Head of caudate nucleus (tissue), 42 donors: Measurements from ENCODE around the gene MEPCE.
A peak's percentile ranks its signal among the peaks of the same experiment; 100 is the strongest.
"Not testable (repeated sequence)": the region's sequence is repeated elsewhere in the genome, so short reads cannot be mapped to it uniquely, and the experiment has no call there.

Source experiments
- DNase-seq, 42 donors: peaks; one replicate each; pipeline versions ENCODE4 v3.0.0 to v3.0.0-alpha.2; 2020 to 2021; ENCODE audit warnings: mixed read lengths in 7 of 42
- intact Hi-C: fragments of 100-400 bp; cut with DNase I; formaldehyde crosslinking; loops from one replicate; pipeline ENCODE4 v1.15.0; 2022

Gene MEPCE

DNA sequence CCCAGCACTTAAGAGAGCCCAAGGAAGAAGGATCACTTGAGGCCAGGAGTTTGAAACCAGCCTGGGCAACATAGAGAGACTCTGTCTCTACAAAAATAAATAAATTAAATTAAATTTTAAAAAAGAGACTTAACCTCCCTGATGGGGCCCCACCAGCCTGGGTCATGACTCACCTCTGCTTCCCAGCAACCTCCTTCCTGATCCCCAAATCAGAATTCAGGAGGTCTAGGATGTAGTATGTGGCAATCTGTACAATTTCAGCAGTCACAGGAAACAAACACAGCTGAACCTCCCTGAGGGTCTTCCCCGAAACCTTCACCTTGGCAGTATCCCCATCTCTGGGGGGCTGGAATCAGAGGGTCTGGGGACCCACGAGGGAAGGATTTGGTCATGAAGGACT lies 16.4 kb downstream of the MEPCE start:
- intact Hi-C loops = no loop called here
- no peak for DNase-seq

DNA sequence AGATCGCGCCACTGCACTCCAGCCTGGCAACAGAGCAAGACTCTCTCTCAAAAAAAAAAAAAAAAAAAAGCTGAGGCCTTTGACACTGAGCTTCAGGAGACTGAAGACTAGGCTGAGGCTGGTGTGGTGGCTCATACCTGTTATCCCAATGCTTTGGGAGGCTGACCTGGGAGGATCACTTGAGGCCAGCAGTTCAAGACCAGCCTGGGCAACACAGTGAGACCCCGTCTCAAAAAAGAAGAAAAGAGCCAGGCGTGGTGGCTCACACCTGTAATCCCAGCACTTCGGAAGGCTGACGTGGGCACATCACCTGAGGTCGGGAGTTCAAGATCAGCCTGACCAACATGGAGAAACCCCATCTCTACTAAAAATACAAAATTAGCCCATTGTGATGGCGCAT lies 17.7 kb downstream of the MEPCE start:
- DNase-seq, intact Hi-C loops: not testable (repeated sequence)

DNA sequence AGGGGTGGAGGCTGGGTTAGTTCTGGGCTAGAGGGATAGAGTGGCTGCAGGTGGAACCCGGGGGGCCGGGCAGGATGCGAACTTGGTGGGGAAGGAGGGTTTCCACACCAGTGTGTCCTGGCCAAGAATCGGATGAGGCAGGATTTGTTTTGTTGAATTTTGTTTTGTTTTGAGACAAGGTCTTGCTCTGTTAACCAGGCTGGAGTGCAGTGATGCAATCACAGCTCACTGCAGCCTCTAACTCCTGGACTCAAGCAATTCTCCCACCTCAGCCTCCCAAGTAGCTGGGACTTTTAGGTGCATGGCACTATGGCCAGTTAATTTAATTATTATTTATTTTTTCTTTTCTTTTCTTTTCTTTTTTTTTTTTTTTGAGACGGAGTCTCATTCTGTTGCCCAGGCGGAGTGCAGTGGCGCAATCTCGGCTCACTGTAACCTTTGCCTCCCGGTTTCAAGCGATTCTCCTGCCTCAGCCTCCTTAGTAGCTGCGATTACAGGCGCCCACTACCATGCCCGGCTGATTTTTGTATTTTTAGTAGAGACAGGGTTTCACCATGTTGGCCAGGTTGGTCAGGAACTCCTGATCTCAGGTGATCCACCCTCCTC lies 19.7 kb downstream of the MEPCE start:
- DNase-seq = no peak
- intact Hi-C loops = no loop called here

DNA sequence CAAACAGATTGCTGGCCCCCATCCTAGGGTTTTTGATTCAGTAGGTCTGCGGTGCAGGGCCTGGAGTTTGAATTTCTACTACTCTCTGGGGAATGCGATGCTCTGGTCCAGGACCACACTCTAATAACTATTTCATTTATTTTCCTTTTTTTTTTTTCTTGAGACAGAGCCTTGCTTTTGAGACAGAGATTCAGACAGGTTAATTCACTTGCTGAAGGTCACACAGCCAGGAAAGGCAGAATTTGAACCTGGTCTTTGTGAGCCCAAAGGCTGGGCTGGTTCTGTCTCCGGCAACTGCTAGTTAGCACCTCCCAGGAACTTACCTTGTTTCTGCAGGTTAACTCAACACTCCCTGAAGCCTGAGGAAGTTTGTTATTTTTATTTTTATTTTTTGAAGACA lies 22.9 kb downstream of the MEPCE start:
- intact Hi-C loops = no loop called here

DNA sequence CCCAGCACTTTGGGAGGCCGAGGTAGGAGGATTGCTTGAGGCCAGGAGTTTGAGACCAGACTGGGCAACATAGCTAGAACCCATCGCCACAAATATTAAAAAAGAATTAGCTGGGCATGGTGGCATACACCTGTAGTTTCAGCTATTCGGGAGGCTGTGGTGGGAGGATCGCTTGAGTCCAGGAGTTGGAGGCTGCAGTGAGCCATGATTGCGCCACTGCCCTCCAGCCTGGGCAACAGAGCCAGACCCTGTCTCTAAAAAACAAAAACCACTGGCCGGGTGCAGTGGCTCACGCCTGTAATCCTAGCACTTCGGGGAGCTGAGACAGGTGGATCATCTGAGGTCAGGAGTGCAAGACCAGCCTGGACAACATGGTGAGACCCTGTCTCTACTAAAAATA lies 24.2 kb downstream of the MEPCE start:
- intact Hi-C loops, DNase-seq: not testable (repeated sequence)

More for the DNA sequence above, 22.9 kb downstream of the MEPCE start:
- no peak for DNase-seq

DNA sequence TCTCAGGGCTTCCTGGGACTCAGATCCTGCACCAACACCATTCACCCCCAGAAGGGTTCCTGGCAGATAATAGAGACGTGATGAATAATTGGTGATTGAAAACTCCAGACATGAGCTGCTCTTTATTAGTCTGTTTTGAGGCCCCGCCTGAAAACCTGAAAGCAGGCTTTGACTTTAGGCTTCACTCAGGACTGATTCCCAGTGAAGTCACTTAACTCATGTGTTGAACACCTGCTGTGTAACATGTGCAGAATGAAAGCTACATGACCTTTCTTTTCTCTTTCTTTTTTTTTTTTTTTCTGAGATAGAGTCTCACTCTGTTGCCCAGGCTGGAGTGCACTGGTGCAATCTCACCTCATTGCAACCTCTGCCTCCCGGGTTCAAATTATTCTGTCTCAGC lies 25.6 kb downstream of the MEPCE start:
- no peak for DNase-seq
- intact Hi-C loops = no loop called here

DNA sequence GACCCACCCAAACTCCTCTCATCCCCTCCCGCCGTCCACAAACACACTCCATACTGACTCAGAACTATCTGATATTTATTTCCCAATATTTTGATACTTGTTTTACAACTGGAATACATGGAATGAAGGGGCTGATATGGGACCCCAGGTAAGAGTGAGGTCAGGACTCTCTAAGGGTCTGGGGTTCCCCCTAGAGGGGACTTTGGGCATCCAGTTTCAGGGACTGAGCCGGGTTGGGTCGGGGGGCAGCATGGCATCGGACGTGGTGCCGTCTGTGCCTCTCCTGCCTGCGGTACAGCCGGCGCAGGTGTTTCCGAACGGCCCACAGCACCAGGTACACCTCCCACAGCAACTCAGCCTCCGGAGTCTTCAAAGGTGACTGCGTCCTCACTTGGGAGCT lies 26.9 kb downstream of the MEPCE start:
- intact Hi-C loops = no loop called here
- DNase-seq = no peak

DNA sequence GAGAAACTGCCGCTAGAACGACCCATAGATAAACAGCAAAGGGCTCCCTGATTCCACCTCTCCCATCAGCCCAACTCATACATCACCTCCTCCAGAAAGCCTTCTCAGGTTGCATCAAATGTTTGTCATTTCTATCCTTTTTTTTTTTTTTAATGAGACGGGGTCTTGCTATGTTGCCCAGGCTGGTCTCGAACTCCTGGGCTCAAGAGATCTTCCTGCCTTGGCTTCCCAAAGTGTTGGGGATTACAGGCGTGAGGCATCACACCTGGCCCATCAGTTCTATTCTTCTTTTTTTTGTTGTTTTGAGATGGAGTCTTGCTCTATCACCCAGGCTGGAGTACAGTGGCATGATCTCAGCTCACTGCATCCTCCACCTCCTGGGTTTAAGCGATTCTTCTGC lies 27.4 kb downstream of the MEPCE start:
- intact Hi-C loops = no loop called here
- DNase-seq = no peak

DNA sequence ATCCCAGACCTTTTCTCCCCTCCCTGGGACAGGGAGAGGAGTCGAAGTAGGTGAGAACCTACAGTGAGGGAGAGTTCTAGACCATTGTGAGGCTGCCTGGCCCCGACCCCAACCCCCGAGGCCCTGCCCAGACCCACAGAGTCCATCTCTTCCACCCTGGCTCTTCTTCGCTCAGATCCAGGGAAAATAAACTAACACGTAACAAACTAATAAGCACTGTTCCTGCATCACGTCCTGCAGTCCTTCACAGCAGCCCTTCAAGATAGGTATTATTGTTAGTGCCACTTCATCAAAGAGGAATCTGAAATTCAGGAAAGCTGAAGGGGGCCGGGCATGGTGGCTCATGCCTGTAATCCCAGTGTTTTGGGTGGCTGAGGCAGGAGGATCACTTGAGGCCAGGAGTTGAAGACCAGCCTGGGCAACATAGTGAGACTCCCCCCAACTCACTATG lies 34.6 kb downstream of the MEPCE start, which contains the start of gene SPACDR:
TSS of gene SPACDR (minus strand) at position 51 of the 451 bp plus-strand sequence. CDS start 235 bp downstream, outside the sequence.
- intact Hi-C loops = no loop called here
- DNase-seq = no peak

DNA sequence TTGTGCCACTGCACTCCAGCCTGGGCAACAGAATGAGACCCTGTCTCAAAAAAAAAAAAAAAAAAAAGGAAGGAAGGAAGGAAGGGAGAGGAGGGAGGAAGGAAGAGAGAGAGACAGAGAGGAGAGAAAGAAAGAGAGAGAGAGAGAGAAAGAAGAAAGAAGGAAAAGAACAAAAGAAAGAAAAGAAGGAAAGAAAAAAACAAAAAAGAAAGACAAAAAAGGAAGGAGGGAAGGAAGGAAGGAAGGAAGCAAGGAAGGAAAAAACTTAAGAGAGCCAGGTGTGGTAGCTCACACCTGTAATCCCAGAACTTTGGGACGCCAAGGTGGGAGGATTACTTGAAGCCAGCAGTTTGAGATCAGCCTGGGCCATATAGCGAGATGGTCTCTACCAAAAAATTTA lies 35.2 kb downstream of the MEPCE start:
- DNase-seq = no peak
- intact Hi-C loops = no loop called here

DNA sequence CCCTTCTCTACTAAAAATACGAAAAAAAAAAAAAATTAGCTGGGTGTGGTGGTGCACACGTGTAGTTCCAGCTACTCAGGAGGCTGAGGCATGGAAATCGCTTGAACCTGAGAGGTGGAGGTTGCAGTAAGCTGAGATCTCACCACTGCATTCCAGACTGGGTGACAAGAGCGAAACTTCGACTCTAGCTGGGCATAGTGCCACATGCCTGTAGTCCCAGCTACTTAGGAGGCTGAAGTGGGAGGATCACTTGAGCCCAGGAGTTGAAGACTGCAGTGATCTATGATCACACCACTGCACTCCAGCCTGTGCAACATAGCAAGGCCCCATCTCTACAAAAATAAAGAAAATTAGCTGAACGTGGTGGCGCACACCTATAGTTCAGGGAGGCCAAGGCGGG lies 35.7 kb downstream of the MEPCE start:
- intact Hi-C loops = no loop called here
- no peak for DNase-seq

DNA sequence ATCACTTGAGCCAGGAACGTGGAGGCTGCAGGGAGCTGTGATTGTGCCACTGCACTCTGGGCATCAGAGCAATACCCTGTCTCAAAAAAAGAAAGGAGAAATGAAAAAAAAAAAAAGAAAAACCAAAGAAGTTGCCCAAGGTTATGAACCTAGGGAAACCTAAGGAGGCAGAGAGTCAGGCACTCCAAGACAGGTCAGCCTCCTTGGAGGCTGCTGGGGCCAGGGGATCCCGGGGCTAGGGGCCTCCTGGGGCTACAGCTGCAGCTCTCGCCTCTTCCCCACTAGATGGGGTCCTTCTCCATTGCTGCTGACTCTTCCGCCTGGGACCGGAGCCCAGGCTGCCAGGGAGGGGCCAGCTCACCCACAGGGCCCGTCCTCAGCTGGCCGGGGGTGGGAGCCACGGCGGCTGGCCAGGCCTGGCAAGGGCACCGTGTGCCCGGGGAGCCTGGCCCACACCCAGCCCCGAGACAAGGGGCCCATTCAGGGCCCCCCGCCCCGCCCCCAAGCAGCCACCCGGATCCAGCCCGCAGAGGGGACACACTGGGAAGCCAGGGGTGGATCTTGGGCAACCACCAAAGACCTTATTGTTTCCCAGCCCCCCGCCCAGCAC lies 36.2 kb downstream of the MEPCE start:
- DNase-seq = peak; percentile 79 to 97 (median 93)
- intact Hi-C loops = loop anchor here (2.0 kb wide), 1 partner anchor 37 kb away; the partner anchor contains the start of genes MEPCE and ZCWPW1

DNA sequence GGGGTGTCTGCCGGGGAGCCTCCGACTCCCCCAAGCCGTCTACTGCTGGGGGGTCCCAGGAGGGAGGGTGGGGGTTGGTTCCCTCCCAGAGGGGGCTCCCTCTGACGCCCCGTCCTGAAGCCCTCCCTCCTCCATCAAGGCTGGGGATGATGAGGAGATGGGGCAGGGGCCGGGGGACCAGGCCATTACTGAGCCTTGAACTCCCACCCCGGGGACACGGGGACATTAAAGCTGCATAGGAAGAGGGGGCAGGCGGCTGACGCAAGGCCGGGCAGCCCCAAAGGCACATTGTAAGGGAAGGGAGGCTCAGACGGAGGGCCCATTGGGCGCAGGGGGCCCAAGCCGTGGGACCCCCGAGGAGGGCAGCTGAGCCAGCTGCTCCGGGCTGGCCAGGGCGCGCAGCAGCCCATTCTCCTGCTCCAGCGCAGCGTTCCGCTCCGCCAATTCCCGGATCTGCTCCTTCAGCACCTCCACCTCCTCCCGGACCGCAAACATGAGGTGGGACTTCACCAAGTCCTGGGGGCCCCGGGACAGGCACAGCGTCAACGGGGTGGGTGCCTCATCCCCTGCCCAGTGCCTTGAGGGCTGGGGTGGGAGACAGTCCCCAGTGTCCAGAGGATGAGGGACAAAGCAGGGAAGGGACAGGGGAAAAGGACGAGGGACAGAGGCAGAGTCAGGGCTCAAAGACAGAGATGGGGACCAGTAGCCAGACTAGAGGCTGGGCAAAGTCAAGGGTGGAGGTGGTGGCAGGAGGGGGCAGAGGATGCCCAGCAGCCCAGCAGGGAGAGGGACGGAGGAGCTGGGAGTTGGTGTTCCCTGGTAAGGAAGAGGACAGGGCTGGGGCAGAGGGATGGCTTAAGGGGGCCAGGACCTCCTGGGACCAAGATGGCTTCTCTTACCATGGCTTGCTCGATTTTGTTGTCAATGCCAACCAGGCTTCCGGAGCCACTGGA lies 37.3 kb downstream of the MEPCE start:
- intact Hi-C loops = loop anchor here (2.0 kb wide), 1 partner anchor 38 kb away; the partner anchor contains the start of genes MEPCE and ZCWPW1
- peak in 5 of 42 donors; percentile 15 to 52 (median 25) for DNase-seq

DNA sequence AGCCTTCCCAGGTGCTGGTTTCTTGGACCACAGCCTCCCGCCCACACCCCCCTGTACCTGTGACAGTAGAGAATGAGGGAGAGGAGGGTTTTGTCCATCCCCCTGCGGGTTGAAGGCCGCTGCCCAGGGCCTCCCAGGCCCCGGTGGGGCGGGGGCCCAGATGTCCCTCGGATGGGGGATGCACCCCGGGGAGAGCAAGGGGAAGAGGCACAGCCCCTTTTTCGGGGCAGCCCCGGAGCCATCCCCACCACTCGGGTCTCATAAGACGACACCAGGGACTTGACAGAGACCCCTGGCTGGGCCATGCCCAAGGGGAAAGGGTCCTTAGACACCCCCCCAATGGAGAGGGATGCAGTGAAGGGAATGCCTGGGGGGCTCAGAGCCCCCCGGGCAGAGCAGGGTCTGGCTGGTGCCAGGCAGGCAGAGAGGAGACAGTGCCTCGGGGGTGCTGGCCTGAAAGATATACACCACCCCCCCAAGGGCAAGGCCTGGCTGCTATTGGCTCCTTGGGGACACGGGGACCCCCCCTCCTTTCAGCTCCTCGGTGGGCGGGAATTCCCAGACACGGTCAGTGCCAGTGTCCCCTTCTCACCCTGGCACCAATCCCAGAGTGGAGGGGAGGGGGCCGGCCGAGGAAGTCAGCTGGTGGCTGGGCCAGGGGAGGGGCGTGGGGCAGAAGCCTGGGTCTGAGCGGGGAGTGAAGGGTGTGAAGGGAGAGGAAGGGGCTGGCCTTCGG lies 38.2 kb downstream of the MEPCE start:
- intact Hi-C loops = loop anchor here (2.0 kb wide), 2 partner anchors 15 to 39 kb away; partner anchors contain the start of genes MEPCE, NYAP1 and ZCWPW1

DNA sequence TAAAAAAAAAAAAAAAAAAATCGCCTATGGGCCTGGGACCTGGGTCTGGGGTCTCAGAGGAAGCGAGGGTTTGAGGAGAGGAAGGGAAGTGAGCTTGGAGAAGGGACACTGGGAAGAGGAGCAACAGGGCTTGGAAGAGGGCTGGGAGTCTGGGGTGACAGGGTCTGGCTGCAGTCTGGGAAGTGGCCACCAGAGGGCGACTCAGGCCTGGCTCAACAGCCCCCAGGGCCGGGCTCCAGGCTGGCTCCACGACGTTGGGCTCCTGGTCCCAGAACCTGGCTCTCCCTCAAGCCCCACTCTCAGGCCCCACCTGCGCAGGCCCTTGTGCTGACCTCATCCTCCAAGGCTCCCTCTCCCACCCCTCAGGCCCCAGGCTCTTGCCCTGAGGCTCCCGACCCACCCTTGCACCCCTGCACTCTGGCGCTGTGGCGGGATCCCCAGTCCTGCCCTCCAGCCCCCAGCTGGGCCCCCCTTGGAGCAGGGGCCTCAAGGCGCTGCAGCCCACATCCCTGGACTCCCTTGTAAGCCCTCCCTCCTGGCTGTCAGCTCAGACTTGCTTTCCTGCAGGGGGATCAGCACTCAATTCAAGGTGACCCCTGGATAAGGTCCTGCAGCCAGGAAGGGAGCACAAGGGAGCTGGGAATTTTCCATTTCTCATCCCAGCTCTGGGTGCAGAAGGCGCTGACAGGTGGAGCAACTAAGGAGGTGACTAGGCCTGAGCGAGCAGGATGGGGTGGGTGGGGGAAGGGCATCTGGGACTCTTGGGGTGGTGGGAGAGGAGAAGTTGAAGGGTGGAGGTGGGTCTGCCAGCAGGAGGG lies 39.8 kb downstream of the MEPCE start:
- peak; percentile 77 to 98 (median 92) for DNase-seq
- intact Hi-C loops = loop anchor here (2.0 to 10.0 kb wide), 2 partner anchors 13 to 215 kb away; partner anchors contain the start of gene NYAP1

More for the DNA sequence above, 38.2 kb downstream of the MEPCE start:
- peak; percentile 91 to 99 (median 96) for DNase-seq

DNA sequence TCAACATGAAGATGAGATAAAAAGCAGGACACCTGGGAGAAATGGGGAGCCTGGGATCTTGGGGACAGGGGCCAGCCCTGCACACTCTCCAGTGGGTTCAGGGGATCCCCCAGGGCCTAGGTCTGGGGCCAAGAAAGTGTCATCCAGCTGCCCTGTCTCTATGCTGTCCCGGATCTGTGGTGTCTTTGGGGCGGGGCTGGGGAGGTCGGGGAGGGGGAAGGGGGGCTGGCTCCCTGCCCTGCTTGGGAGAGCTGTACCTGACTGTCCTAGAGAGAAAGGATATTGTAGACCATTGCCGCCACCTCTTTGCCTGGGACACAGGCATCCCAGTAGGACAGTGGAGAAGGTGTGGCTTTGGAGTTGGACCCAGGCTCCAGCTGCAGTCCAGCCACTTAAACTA lies 41.4 kb downstream of the MEPCE start:
- intact Hi-C loops = loop anchor here (10.0 kb wide), 1 partner anchor 214 kb away; no protein-coding TSS in a partner anchor
- DNase-seq = no peak

DNA sequence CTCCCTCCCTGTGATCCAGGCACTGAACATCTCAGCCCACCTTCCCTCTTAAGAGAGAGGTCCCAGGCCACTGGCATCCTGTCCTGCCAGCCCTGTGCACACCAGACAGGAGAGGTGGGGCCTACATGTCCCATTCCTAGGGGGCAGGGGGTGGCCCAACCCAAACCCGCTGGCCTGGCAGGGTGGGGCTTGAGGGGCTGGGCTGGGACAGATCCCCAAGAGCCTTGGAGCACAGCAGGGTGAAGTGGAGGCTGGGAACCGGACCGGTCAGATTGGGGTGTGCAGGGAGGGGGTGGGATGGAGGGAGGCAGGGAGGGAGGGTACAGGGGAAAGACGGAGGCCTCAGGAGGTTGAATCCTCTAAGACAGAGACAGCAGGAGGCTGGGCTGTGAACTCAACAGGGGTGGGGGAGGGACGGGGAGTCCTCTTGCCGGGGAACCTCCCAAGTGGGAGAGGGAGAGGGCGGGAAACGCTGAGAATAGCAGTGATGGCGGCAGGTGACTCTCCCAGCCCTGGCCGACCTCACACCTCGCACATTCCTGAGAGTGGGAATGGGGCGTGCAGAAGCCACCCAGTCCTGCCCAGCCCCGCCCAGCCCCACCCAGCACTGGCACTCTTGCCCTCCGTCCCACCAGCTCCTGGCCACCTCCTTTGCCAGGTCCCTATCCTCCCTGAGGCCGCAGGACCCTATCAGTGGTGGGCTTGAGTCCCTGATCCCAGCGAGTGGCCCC lies 42.7 kb downstream of the MEPCE start:
- intact Hi-C loops = loop anchor here (10.0 kb wide), 1 partner anchor 213 kb away; no protein-coding TSS in a partner anchor
- DNase-seq = peak in 13 of 42 donors; percentile 22 to 73 (median 52)
